Right ventricle myocardium superior (tissue), 1 donor: ENCODE measurements around the gene CFAP299. TPM values are rescaled to one million over a fixed set of nuclear protein-coding genes. Genes with fewer than 3 reads are reported as not detected.
"Not testable (repeated sequence)": the region's sequence is repeated elsewhere in the genome, so short reads cannot be mapped to it uniquely, and the experiment has no call there.

ENCODE experiments used
- ATAC-seq: fragments of 200-7000 bp; cut with Tn5 transposase; one replicate; pipeline ENCODE4 v1.9.1; 2020; ENCODE audit warnings: mild to moderate bottlenecking; ENCODE audit not compliant: poor library complexity
- DNase-seq: peaks from one replicate; pipeline ENCODE4 v3.0.0-alpha.2; 2020
- intact Hi-C: fragments of 100-400 bp; cut with DNase I; formaldehyde crosslinking; loops from one replicate; pipeline ENCODE4 v1.11.2; 2022
- total RNA-seq: library from RNA; stranded (reverse); fragmentation: NEBNext Ultra II Directional; extraction: Animal tissue kit (Norgen Biotek cat#: 25700); gene quantifications from one replicate; pipeline ENCODE4 v1.2.1, GENCODE V29; 2021
- donor health status: DM: no; HTN: yes; CAD: no; lungs with severe emphysema.

The CFAP299 gene
- total RNA-seq, 1 donor from 2014 or later: not detected

DNA sequence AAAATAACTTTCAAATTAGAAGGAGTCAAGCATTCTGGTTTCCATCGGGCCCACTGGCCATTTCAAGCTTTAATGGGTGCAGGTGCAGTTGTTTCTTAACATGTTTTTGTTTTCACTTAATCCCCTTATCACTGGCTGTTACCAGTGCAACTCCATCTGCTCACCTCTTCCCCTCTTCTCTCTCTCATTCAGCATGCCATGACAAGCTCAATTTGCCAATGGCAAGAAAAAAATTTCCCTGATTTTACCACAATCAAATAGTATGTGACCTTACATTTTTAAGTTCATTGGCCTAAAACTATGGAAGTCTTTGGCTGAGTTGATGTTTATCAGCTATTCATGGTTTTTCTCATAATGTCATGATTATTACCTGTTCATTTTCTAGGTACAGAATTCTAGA lies 395.9 kb downstream of the CFAP299 start:
- DNase-seq: no peak
- no peak for ATAC-seq
- intact Hi-C loops: no loop called here

DNA sequence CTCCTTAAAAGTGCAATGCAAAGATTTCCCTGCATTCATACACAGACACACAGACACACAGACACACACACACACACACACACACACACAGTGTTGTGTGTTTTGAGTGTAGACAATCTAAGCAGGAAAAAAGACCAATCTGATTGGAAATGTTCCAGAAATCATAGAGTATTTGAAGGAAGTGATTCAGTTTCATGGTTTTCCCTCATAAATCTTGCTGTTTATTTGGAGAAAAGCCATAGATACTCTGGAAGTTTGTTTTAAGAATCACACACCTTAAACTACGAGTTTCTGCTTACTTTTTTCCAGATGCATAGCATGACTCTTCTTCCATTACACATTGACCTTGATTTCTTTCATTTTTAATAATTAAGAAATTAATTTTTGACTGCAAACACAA lies 396.5 kb downstream of the CFAP299 start:
- ATAC-seq (no peak), DNase-seq (no peak)
- intact Hi-C loops: no loop called here

DNA sequence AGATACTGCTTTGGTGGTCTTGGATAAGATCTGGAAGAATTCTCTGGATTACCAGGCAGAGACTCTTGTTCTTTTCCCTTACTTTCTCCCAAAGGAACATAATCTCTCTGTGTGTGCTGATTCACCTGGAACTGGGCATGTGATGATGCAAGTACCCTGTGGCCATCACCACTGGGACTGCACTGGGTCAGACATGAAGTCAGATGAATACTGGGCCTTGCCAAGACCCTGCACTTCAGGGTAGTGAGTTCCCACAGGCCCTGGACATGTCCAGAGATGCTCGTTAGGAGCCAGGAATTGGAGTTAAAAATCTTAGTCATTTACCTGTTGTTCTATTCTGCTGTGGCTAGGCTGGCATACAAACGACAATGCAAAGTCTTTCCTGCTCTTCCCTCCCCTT lies 404.8 kb downstream of the CFAP299 start:
- DNase-seq (no peak), ATAC-seq (no peak)
- intact Hi-C loops: no loop called here

DNA sequence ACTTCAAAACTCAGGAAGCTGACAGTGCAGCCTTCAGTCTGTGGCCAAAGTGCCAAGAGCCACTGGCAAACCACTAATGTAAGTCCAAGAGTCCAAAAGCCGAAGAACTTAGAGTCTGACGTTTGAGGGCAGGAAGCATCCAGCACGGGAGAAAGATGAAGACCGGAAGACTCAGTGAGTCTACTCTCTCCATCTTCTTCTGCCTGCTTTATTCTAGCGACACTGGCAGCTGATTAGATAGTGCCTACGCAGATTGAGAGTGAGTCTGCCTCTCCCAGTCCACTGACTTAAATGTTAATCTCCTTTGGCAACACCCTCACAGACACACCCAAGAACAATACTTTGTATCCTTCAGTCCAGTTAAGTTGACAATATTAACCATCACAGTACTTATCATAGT lies 414.0 kb downstream of the CFAP299 start:
- DNase-seq, intact Hi-C loops, ATAC-seq: not testable (repeated sequence)

DNA sequence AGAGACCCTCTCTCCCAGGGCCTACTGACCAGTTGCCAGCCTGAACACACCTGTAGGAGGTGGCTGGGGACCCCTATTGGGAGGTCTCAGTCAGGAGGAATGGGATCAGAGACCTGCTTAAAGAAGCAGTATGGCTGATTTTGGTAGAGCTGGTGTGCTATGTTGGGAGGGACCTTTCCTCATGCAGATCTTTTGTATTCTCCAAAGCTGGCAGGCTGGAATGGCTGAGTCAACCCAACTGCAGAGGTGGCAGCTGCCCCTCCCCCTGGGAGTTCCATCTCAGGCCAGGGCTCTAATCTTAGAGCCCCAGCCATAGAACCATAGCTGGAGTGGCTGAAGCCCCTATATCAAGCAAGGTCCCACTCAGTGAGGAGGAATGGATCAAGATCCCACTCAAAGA lies 415.7 kb downstream of the CFAP299 start:
- intact Hi-C loops: no loop called here
- no peak for ATAC-seq
- DNase-seq: no peak

DNA sequence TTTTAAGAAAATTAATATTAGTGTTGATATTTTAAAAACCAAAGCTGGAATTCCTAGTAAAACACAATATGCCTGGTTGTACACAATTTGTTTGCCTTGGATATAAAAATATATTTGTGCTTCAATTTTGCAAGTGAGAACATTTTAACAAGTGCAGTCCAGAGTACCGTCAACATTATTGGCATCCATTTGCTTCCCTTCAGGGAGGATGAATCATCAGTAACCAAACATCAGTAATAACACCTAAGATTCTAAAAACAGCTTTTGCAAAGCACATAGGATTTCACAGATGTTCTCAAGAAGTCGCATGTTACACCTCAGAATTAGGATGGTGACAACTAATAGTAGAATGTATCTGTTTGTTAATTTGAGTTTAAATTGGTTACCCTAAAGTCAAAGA lies 432.4 kb downstream of the CFAP299 start:
- intact Hi-C loops: no loop called here
- no peak for ATAC-seq
- DNase-seq: no peak

DNA sequence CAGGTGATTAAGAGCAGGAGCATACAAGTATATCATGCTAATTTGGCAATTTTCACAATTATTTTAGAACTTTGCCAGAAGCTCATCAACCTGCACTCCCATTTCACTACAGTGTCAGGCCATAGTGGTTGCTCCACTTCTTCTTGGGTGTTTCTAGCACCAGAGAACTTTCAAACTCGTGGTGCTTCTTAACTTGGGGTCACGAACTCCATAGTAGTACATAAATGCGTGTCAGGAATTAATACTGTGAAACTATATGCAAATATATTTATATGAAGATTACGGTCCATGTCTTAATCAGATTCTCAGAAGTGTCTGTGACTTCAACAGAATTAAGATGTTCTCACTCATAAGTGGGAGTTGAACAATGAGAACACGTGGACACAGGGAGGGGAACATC lies 440.6 kb downstream of the CFAP299 start:
- intact Hi-C loops: no loop called here
- ATAC-seq (no peak), DNase-seq (no peak)

DNA sequence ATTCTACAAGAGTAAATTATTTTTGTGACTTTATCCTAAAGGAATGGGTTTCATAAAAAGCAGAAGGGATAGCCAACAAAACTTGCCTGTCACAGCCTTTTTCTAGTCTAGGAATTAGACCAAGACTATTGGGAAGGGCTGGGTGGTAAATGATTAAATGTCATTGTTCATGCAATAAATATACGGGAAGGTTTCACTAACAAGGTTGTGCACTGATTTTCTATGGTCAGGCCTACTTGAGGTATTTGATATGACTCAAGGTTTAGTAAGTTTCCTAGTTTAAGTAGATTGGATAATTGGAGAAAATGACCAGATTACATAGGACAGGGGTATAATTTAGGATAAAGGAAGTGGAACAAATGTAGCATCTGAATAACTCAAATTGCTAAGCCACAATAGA lies 445.9 kb downstream of the CFAP299 start:
- ATAC-seq: no peak
- intact Hi-C loops: no loop called here

DNA sequence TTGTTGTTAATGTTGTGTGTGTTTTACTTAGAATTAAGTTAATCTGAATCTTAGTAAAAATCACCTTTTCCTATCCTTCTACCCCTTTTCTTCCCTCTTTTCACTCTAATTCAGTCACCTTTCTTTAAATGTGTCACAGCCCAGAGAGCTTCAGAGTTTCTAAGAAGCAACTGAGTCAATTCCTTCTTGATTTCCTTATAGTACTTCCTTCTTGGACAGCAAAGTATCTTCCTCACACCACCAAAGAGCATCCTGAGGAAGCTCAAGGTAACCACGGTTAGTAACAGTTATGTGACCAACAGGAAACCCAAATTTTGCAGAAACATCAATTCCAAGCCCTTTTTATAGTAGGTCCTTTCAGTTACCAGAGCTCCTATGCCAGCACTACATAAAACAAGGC lies 451.8 kb downstream of the CFAP299 start:
- intact Hi-C loops: no loop called here
- no peak for ATAC-seq
- DNase-seq: no peak

More for the DNA sequence above, 445.9 kb downstream of the CFAP299 start:
- DNase-seq: no peak

DNA sequence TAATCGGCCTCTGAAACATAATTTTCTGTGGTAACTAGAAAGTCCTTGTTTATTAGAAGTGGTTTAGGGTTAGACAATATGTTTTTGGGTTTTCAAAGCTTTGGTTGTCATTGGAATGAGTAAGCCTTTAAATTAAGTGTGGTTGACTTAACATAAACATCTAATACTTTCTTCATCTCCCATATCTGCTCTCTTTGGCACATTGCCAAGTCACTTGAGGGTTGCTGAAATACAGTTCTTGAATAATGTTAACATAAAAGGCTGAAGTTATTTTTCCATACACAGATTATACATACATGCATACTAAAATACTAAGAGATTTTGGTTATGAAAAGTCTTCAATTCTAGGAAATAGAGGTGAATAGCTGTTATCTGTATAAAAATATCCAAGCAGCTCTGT lies 453.3 kb downstream of the CFAP299 start:
- DNase-seq (no peak), ATAC-seq (no peak)
- intact Hi-C loops: no loop called here

DNA sequence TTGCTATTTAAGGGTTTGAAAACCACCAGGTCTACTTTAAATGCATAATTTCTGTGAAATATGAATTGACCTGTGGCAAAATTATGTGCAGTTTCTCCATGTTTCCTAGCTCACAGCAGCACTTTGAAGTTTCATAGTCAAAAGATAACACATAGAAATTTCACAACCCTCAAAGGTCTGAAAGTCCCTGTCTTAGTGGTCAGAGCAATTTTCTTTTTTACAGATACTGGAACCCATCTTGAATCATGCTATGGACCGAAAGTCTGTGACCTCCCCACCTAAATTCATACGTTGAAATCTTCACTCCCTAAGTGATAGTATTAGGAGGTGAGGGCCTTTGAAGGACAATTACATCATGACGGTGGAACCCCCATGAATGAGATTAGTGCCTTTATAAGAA lies 454.6 kb downstream of the CFAP299 start:
- no peak for DNase-seq
- no peak for ATAC-seq
- intact Hi-C loops: no loop called here

DNA sequence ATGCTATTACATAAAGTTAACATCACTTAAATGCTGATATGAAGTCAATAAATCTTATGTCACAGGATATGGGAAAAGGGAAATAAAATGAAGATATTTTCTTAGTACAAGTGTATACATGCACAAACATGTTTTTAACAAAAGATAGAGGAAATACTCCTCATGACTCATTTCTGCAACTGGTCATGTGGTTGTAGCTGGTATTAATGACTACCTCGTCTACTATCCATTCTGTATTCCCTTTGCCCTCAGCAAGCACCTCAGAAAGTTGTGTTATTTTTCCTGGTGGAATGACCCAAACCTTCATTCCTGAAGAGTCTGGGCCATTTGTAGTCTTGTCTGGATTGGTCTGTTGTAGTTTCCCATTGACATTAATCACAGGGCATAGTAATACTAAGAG lies 458.1 kb downstream of the CFAP299 start:
- ATAC-seq, DNase-seq, intact Hi-C loops: not testable (repeated sequence)

DNA sequence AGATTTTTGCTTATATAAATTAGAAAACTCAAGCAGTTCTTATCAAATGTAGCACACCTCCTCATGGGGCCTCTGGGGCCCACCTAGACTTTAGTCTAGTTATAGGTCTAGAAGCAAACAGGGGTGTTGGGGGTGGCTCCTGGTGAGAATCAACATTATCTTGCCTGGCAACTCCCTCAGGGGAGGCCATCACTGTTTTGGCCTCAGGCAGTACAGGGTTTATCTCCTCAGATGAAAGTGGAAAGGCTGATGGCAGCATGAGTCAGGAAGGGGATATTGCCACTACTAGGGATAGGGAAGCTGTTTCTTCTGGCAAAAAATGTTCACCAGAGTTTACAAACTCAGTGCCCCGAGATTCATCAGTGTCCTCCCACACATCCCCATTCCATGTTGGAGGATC lies 462.6 kb downstream of the CFAP299 start:
- ATAC-seq (no peak), DNase-seq (no peak)
- intact Hi-C loops: no loop called here

DNA sequence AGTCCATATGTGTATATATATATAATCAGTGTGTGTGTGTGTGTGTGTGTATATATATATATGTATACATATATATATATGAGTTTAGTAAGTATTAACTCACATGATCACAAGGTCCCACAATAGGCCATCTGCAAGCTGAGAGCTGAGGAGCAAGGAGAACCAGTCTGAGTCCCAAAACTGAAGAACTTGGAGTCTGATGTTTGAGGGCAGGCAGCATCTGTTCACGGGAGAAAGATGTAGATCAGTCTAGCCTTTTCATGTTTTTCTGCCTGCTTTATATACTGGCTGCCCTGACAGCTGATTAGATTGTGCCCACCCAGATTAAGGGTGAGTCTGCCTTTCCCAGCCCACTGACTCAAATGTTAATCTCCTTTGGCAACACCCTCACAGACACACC lies 465.2 kb downstream of the CFAP299 start:
- DNase-seq, intact Hi-C loops, ATAC-seq: not testable (repeated sequence)

DNA sequence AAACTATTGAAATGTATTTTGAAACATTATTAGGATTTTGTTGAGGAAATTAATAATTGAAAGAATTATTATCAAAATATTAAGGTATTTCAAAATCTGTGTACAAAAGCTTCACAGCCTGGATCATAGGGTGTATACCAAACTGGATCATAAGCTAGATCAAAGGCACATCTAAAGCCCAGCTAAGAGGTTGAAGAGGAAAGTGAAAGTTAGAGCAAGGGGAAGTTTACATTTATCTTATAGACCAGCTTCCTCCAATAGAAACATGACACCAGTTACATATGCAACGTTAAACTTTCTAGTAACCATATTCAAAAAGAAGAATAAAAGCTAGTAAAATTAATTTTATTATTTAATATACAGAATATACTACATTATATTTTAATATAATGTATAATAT lies 467.8 kb downstream of the CFAP299 start:
- intact Hi-C loops: no loop called here
- no peak for ATAC-seq
- no peak for DNase-seq

DNA sequence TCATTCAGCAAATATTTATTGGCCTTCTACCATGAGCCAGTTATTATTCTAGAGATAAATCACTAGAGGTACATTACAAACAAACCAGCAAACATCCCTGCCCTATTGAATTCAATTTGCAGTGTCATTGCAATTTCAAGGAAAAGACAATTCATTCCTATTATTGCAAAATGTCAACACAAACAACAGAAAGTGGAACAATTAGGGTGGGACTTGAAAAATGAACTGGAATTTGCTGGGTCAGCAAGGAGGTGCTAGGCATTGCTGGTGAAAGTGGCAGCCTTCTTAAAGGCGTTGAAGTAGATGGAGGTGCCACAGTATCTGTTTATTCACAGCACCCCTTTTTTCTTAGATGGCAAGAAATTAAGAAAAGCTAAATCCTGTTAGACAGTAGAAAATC lies 470.9 kb downstream of the CFAP299 start:
- ATAC-seq: no peak
- no peak for DNase-seq
- intact Hi-C loops: no loop called here

DNA sequence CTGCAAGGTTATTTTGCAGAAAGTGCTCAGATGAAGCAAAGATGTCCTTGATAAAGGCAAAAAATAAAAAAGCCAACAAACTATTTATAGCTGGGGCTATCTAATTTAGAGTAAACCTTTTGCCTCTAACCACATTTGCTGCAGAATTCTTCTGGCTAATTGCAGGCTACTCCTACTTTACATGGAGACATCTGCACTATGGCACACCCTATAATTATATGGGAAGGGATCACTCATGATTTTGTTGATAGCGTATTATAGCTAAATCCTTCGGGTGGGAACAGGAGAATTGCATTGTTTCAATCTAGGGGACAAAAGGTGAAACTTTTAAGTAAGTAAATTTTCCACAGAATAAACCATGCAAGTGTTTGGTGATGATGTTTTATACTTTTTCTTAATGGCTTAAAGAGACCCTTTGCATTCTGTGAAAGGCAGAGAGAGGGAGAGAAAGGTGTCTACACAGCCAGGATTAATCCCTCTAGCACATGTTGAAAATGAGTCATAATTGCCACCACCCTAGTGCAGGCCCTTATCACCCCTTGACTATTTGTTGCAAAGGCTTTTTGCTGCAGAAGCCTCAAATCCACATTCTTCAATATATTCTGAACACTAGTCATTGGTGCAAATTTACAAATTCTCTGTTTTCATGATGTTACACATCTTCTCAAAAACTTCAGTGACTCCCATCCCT lies 473.7 kb downstream of the CFAP299 start:
- ATAC-seq: no peak
- no peak for DNase-seq
- intact Hi-C loops: no loop called here

DNA sequence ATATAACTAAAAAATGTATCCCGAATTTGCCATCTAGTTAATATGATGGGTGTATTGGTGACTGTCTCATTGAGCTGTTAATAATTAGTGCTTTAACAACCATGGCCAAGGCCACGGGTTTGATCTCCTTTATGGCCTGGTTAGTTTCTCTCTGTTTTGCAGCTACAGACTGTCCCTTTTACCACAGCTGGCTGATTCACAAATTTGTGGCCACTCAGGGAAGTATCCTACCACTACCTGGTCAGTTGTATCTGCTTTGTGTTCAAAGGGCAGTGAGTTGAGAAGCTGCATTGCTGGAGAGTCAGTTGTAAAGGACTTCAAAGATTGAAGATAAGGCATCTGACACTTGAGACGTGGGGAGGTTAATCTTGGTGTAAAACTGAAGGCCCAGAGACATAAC lies 475.9 kb downstream of the CFAP299 start:
- ATAC-seq (no peak), DNase-seq (no peak)
- intact Hi-C loops: no loop called here

DNA sequence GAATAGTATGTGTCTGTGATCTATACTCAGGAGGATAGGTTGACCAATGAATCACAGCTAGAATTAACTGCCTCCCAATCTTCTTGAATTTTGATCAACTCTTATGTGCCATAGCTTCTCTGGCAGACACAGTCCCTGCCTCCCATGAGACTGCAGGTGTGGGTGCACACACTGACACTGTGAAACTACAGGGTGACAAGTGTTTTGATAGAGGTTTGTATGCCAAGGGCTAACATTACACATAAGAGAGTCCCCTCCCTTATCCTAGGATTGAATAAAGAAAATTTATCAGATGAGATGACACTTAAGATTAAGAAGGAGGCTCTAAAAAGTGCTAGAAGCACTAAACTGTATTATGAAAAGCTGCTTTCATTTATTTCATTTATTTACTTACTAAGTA lies 476.6 kb downstream of the CFAP299 start:
- intact Hi-C loops: no loop called here
- no peak for DNase-seq
- no peak for ATAC-seq

DNA sequence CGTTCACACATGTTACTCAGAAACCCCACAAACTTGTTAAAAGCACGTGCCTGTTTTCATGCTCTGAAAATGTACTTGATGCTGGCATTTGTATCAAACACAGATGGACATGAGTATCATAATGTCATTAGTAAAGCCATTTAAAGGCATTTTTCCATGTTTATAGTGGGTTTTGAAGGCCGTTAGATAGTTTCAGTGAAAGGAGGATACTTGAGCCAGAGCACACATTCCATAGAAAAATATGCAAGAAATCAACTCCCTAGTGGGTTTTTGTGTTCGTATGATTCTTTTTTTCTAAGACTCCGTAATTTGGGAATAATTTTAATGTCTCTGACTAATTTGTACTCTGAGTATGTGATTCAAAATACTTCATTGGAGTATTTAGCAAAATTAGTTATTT lies 478.7 kb downstream of the CFAP299 start:
- ATAC-seq (no peak), DNase-seq (no peak)
- intact Hi-C loops: no loop called here
